ENCODE data around the gene UNC79. TPM values are rescaled to one million over a fixed set of nuclear protein-coding genes. Genes with fewer than 3 reads are reported as not detected.

The UNC79 gene
- total RNA-seq, 1 donor from 2014 or later, result 0.13 TPM

GRCh38 chr14:93675651-93676050 lies 244.9 kb downstream of the UNC79 start:
- Mint-ChIP-seq H3K27ac (no peak overlapping the region), H3K36me3 (ENCODE audit: low read depth) (no peaks in the 10 kb centered on the region), H3K4me3 (no peak overlapping the region), H3K4me1 (no peaks in the 10 kb centered on the region), H3K9me3 (no peaks in the 10 kb centered on the region), H3K27me3 (peaks cover 10% of the 10 kb centered on the region)
- TF ChIP-seq, protein P1, sequence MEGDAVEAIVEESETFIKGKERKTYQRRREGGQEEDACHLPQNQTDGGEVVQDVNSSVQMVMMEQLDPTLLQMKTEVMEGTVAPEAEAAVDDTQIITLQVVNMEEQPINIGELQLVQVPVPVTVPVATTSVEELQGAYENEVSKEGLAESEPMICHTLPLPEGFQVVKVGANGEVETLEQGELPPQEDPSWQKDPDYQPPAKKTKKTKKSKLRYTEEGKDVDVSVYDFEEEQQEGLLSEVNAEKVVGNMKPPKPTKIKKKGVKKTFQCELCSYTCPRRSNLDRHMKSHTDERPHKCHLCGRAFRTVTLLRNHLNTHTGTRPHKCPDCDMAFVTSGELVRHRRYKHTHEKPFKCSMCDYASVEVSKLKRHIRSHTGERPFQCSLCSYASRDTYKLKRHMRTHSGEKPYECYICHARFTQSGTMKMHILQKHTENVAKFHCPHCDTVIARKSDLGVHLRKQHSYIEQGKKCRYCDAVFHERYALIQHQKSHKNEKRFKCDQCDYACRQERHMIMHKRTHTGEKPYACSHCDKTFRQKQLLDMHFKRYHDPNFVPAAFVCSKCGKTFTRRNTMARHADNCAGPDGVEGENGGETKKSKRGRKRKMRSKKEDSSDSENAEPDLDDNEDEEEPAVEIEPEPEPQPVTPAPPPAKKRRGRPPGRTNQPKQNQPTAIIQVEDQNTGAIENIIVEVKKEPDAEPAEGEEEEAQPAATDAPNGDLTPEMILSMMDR (IDR thresholded peaks at IDR 0.05), result no peak
- no peak for ATAC-seq (ENCODE audit: low read depth)
- DNase-seq, result no peak
- ChIA-PET CTCF (no interaction called here), POLR2A (no interaction called here)
- intact Hi-C loops (cut with micrococcal nuclease), result no loop called here

- Mint-ChIP-seq H3K27me3 (peaks cover 10% of the 10 kb centered on the region), H3K27ac (no peak overlapping the region), H3K4me1 (no peaks in the 10 kb centered on the region), H3K9me3 (no peaks in the 10 kb centered on the region), H3K4me3 (no peak overlapping the region), H3K36me3 (ENCODE audit: low read depth) (no peaks in the 10 kb centered on the region)
- intact Hi-C loops (cut with micrococcal nuclease), result no loop called here
- POLR2A ChIA-PET, result no interaction called here
- TF ChIP-seq, protein P1 (IDR thresholded peaks at IDR 0.05), result no peak
- ATAC-seq (ENCODE audit: low read depth), result no peak
- CTCF ChIA-PET, result no interaction called here
- no peak for DNase-seq
Measured at GRCh38 chr14:93676416-93676958, 245.7 kb downstream of the UNC79 start.

DNA sequence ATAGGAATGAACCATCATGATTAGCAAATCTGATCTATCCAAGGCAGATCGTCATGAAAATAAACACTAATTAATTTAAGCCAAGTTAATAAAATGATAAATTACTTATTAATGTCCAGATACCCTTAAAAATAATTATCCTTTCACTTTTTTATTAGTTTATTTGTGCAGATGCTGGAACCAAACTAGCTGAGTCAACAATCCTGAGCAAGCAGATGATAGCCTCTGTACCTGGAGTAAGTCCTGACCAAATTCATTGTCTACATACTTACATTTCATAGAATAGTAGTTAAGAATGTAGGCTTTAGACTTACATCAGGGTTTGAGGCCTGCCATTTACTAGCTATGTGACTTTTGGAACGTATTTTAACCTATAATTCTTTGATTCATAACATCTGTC lies 251.7 kb downstream of the UNC79 start:
- intact Hi-C loops (cut with micrococcal nuclease), result no loop called here
- POLR2A ChIA-PET, result no interaction called here
- peaks cover 11% of the 10 kb centered on the region for H3K27me3 Mint-ChIP-seq
- TF ChIP-seq, protein P1 (IDR thresholded peaks at IDR 0.05), result no peak
- H3K9me3 Mint-ChIP-seq, result peaks cover 3% of the 10 kb centered on the region
- ATAC-seq (ENCODE audit: low read depth) (no peak), DNase-seq (no peak)
- H3K36me3 Mint-ChIP-seq (ENCODE audit: low read depth), result no peaks in the 10 kb centered on the region
- H3K4me3 Mint-ChIP-seq, result no peak overlapping the region
- CTCF ChIA-PET, result no interaction called here
- H3K4me1 Mint-ChIP-seq, result no peaks in the 10 kb centered on the region
- H3K27ac Mint-ChIP-seq, result no peak overlapping the region

- no peak overlapping the region for H3K27ac Mint-ChIP-seq
- no peaks in the 10 kb centered on the region for H3K4me1 Mint-ChIP-seq
- peaks cover 15% of the 10 kb centered on the region for H3K27me3 Mint-ChIP-seq
- DNase-seq (no peak), ATAC-seq (ENCODE audit: low read depth) (no peak)
- no peaks in the 10 kb centered on the region for H3K36me3 Mint-ChIP-seq (ENCODE audit: low read depth)
- H3K4me3 Mint-ChIP-seq, result no peak overlapping the region
- TF ChIP-seq, protein P1 (IDR thresholded peaks at IDR 0.05), result no peak
- ChIA-PET POLR2A (no interaction called here), CTCF (no interaction called here)
- peaks cover 3% of the 10 kb centered on the region for H3K9me3 Mint-ChIP-seq
- intact Hi-C loops (cut with micrococcal nuclease), result no loop called here
Measured at GRCh38 chr14:93683226-93683625, 252.5 kb downstream of the UNC79 start.

GRCh38 chr14:93685121-93685895 lies 254.6 kb downstream of the UNC79 start:
- H3K36me3 Mint-ChIP-seq (ENCODE audit: low read depth), result no peaks in the 10 kb centered on the region
- H3K4me1 Mint-ChIP-seq, result no peaks in the 10 kb centered on the region
- ATAC-seq (ENCODE audit: low read depth) (no peak), DNase-seq (no peak)
- ChIA-PET POLR2A (no interaction called here), CTCF (no interaction called here)
- peaks cover 3% of the 10 kb centered on the region for H3K9me3 Mint-ChIP-seq
- TF ChIP-seq, protein P1 (IDR thresholded peaks at IDR 0.05), result no peak
- peaks cover 22% of the 10 kb centered on the region for H3K27me3 Mint-ChIP-seq
- H3K27ac Mint-ChIP-seq, result no peak overlapping the region
- no peak overlapping the region for H3K4me3 Mint-ChIP-seq
- intact Hi-C loops (cut with micrococcal nuclease), result no loop called here

All from activated B cell treated with CpG ODN at 0.5 μM for 24 hours (primary cell).